Large intestine (tissue), 12 donors: ENCODE results near the gene CFDP1. TPM values are rescaled to one million over a fixed set of nuclear protein-coding genes. Genes with fewer than 3 reads are reported as not detected.

Source experiments
- DNase-seq, 2 donors: peaks; one replicate each; pipeline versions ENCODE4 v3.0.0 to v3.0.0-alpha.2; 2013
- H3K27ac ChIP-seq: one replicate; pipeline ENCODE4 v1.5.1; 2013; ENCODE audit warnings: low read length
- H3K27me3 ChIP-seq: 2 replicates; pipeline ENCODE4 v1.6.1; 2013; ENCODE audit warnings: low read length; ENCODE audit not compliant: control insufficient read depth, insufficient read depth
- H3K36me3 ChIP-seq: 2 replicates; pipeline ENCODE4 v1.6.1; 2013; ENCODE audit warnings: low read length; ENCODE audit not compliant: control insufficient read depth, insufficient read depth
- H3K4me1 ChIP-seq: one replicate; pipeline ENCODE4 v1.6.1; 2013; ENCODE audit warnings: low read length; ENCODE audit not compliant: control insufficient read depth, insufficient read depth
- H3K4me3 ChIP-seq: one replicate; pipeline ENCODE4 v1.5.1; 2013; ENCODE audit warnings: low read length
- H3K9me3 ChIP-seq: one replicate; pipeline ENCODE4 v1.6.1; 2013; ENCODE audit warnings: mild to moderate bottlenecking, low read depth, low read length, moderate library complexity; ENCODE audit not compliant: control insufficient read depth
- WGBS: methylation state at CpG from one replicate; pipeline ENCODE4 v1.1.5; 2013; ENCODE audit warnings: low lambda C conversion rate; ENCODE audit not compliant: insufficient coverage; 5-methylcytosine and 5-hydroxymethylcytosine counted together
- long read RNA-seq, 11 donors: transcript quantifications; one replicate each; lab custom pipeline, GENCODE V29; 2026
- polyA plus RNA-seq: library from polyadenylated mRNA; unstranded; fragments of 120-200 nt; gene quantifications from one replicate; pipeline ENCODE4 v1.2.1, GENCODE V29; 2013

CFDP1 gene
- 121 TPM for polyA plus RNA-seq
- long read RNA-seq, donor 1, transcript CFDP1-209 (3 exons, 663 nt), result minor isoform, 7 of 43 reads
- long read RNA-seq, donor 1, transcript CFDP1-201 (7 exons, 1,275 nt), result major isoform, 20 of 43 reads
- long read RNA-seq, donor 1, partial matches to known transcripts, result 14 of 43 reads
- long read RNA-seq, donor 1, other reads (novel, unspliced or antisense), result 0 of 43 reads
- long read RNA-seq, donor 2, transcript CFDP1-209 (3 exons, 663 nt), result minor isoform, 9 of 103 reads
- long read RNA-seq, donor 2, transcript CFDP1-201 (7 exons, 1,275 nt), result major isoform, 36 of 103 reads
- long read RNA-seq, donor 2, partial matches to known transcripts, result 54 of 103 reads
- long read RNA-seq, donor 2, other reads (novel, unspliced or antisense), result 0 of 103 reads
- long read RNA-seq, donor 3, result 0 reads
- long read RNA-seq, donor 4, partial matches to known transcripts, result 0 of 3 reads
- long read RNA-seq, donor 4, other reads (novel, unspliced or antisense), result 0 of 3 reads
- long read RNA-seq, donor 5, transcript CFDP1-201 (7 exons, 1,275 nt), result major isoform, 27 of 44 reads
- long read RNA-seq, donor 5, transcript CFDP1-209 (3 exons, 663 nt), result minor isoform, 7 of 44 reads
- long read RNA-seq, donor 5, partial matches to known transcripts, result 7 of 44 reads
- long read RNA-seq, donor 5, other reads (novel, unspliced or antisense), result 0 of 44 reads
- long read RNA-seq, donor 6, transcript CFDP1-209 (3 exons, 663 nt), result minor isoform, 11 of 78 reads
- long read RNA-seq, donor 6, transcript CFDP1-201 (7 exons, 1,275 nt), result major isoform, 14 of 78 reads
- long read RNA-seq, donor 6, partial matches to known transcripts, result 51 of 78 reads
- long read RNA-seq, donor 6, other reads (novel, unspliced or antisense), result 0 of 78 reads
- long read RNA-seq, donor 7, transcript CFDP1-201 (7 exons, 1,275 nt), result major isoform, 19 of 58 reads
- long read RNA-seq, donor 7, partial matches to known transcripts, result 35 of 58 reads
- long read RNA-seq, donor 7, other reads (novel, unspliced or antisense), result 0 of 58 reads
- long read RNA-seq, donor 8, transcript CFDP1-201 (7 exons, 1,275 nt), result major isoform, 42 of 151 reads
- long read RNA-seq, donor 8, transcript CFDP1-209 (3 exons, 663 nt), result minor isoform, 19 of 151 reads
- long read RNA-seq, donor 8, partial matches to known transcripts, result 88 of 151 reads
- long read RNA-seq, donor 8, other reads (novel, unspliced or antisense), result 0 of 151 reads
- long read RNA-seq, donor 9, transcript CFDP1-209 (3 exons, 663 nt), result minor isoform, 14 of 125 reads
- long read RNA-seq, donor 9, transcript CFDP1-201 (7 exons, 1,275 nt), result major isoform, 38 of 125 reads
- long read RNA-seq, donor 9, partial matches to known transcripts, result 69 of 125 reads
- long read RNA-seq, donor 9, other reads (novel, unspliced or antisense), result 0 of 125 reads
- long read RNA-seq, donor 10, transcript CFDP1-201 (7 exons, 1,275 nt), result major isoform, 21 of 104 reads
- long read RNA-seq, donor 10, transcript CFDP1-209 (3 exons, 663 nt), result minor isoform, 13 of 104 reads
- long read RNA-seq, donor 10, partial matches to known transcripts, result 67 of 104 reads
- long read RNA-seq, donor 10, other reads (novel, unspliced or antisense), result 0 of 104 reads
- long read RNA-seq, donor 11, transcript CFDP1-209 (3 exons, 663 nt), result minor isoform, 7 of 46 reads
- long read RNA-seq, donor 11, transcript CFDP1-201 (7 exons, 1,275 nt), result major isoform, 17 of 46 reads
- long read RNA-seq, donor 11, partial matches to known transcripts, result 20 of 46 reads
- long read RNA-seq, donor 11, other reads (novel, unspliced or antisense), result 0 of 46 reads

GRCh38 chr16:75432828-75433731 lies at the start of gene CFDP1:
CFDP1 (minus strand) TSS chr16:75433503; CDS start chr16:75433352, 151 bp downstream.
- H3K9me3 ChIP-seq, result no peaks in the 10 kb centered on the region
- no peaks in the 10 kb centered on the region for H3K27me3 ChIP-seq
- peak; percentile 96 to 97 for DNase-seq
- peak within 1 kb of the TSS; percentile 95 for H3K4me3 ChIP-seq
- H3K4me1 ChIP-seq, result peaks cover 5% of the 10 kb centered on the region
- no CpG with 5 or more reads among the region's 85 CpGs for WGBS
- H3K36me3 ChIP-seq, result no peaks in the 10 kb centered on the region
- peak within 1 kb of the TSS; percentile 93 for H3K27ac ChIP-seq

- H3K27ac ChIP-seq, result no peak overlapping the region
- peaks cover 4% of the 10 kb centered on the region for H3K9me3 ChIP-seq
- DNase-seq, result no peak
- WGBS, result no CpG with 5 or more reads among the region's 14 CpGs
- H3K4me1 ChIP-seq, result peaks cover 19% of the 10 kb centered on the region
- no peaks in the 10 kb centered on the region for H3K36me3 ChIP-seq
- no peaks in the 10 kb centered on the region for H3K27me3 ChIP-seq
- H3K4me3 ChIP-seq, result no peak overlapping the region
These were observed 49.3 kb upstream of the CFDP1 start for GRCh38 chr16:75482434-75483205.

- peaks cover 9% of the 10 kb centered on the region for H3K4me1 ChIP-seq
- H3K9me3 ChIP-seq, result peaks cover 4% of the 10 kb centered on the region
- DNase-seq, result no peak
- no peak overlapping the region for H3K4me3 ChIP-seq
- WGBS, result 80% methylated on average over 1 of the region's 7 CpGs
- no peaks in the 10 kb centered on the region for H3K27me3 ChIP-seq
- H3K36me3 ChIP-seq, result no peaks in the 10 kb centered on the region
- no peak overlapping the region for H3K27ac ChIP-seq
These were observed 48.2 kb upstream of the CFDP1 start for GRCh38 chr16:75481475-75481874.

- no peaks in the 10 kb centered on the region for H3K4me1 ChIP-seq
- H3K36me3 ChIP-seq, result no peaks in the 10 kb centered on the region
- no peaks in the 10 kb centered on the region for H3K27me3 ChIP-seq
- WGBS, result no CpG with 5 or more reads among the region's 47 CpGs
- DNase-seq, result no peak
- H3K27ac ChIP-seq, result no peak overlapping the region
- H3K4me3 ChIP-seq, result no peak overlapping the region
- peaks cover 4% of the 10 kb centered on the region for H3K9me3 ChIP-seq
These were observed 46.2 kb upstream of the CFDP1 start for GRCh38 chr16:75479421-75479990.

- no peak for DNase-seq
These were observed 45.4 kb upstream of the CFDP1 start for GRCh38 chr16:75478480-75479345.

GRCh38 chr16:75477680-75478473 lies 44.6 kb upstream of the CFDP1 start:
- WGBS, result no CpG with 5 or more reads among the region's 4 CpGs
- H3K27me3 ChIP-seq, result no peaks in the 10 kb centered on the region
- H3K36me3 ChIP-seq, result no peaks in the 10 kb centered on the region
- H3K27ac ChIP-seq, result no peak overlapping the region
- H3K4me1 ChIP-seq, result no peaks in the 10 kb centered on the region
- peaks cover 4% of the 10 kb centered on the region for H3K9me3 ChIP-seq
- DNase-seq, result no peak
- no peak overlapping the region for H3K4me3 ChIP-seq

More at GRCh38 chr16:75478480-75479345, 45.4 kb upstream of the CFDP1 start:
- Histone ChIP-seq H3K4me3 (no peak overlapping the region), H3K36me3 (no peaks in the 10 kb centered on the region), H3K27ac (no peak overlapping the region), H3K9me3 (peaks cover 4% of the 10 kb centered on the region), H3K4me1 (no peaks in the 10 kb centered on the region), H3K27me3 (no peaks in the 10 kb centered on the region)
- no CpG with 5 or more reads among the region's 80 CpGs for WGBS

- Histone ChIP-seq H3K4me1 (no peaks in the 10 kb centered on the region), H3K27ac (no peak overlapping the region), H3K9me3 (peaks cover 4% of the 10 kb centered on the region), H3K27me3 (no peaks in the 10 kb centered on the region), H3K36me3 (no peaks in the 10 kb centered on the region), H3K4me3 (no peak overlapping the region)
- WGBS, result 100% methylated on average over 1 of the region's 8 CpGs
- DNase-seq, result no peak
These were observed 43.5 kb upstream of the CFDP1 start for GRCh38 chr16:75476817-75477216.
